Esophagus squamous epithelium (tissue), 5 donors: ENCODE measurements around the gene CD1E. TPM values are rescaled to one million over a fixed set of nuclear protein-coding genes. Genes with fewer than 3 reads are reported as not detected.

ENCODE experiments used
- DNase-seq: peaks from one replicate; lab custom pipeline; 2025; lab: John Stamatoyannopoulos, UW
- H3K27ac ChIP-seq, 4 donors: fragments of 200-600 bp; sonication (generic); one replicate each; pipeline ENCODE4 v1.5.1; 2016 to 2019; ENCODE audit warnings: mild to moderate bottlenecking in 1 of 4
- H3K27me3 ChIP-seq, 4 donors: fragments of 200-600 bp; sonication (generic); 1 replicate in 3 of 4; 2 replicates in 1 of 4; pipeline versions ENCODE4 v1.5.1 to v1.6.0; 2017 to 2021; ENCODE audit warnings: antibody characterized with exemption in 1 of 4
- H3K36me3 ChIP-seq, 3 donors: fragments of 200-600 bp; sonication (generic); one replicate each; pipeline ENCODE4 v1.5.1; 2016 to 2019
- H3K4me1 ChIP-seq, 3 donors: fragments of 200-600 bp; sonication (generic); one replicate each; pipeline ENCODE4 v1.5.1; 2017 to 2019
- H3K4me3 ChIP-seq, 4 donors: fragments of 200-600 bp; sonication (generic); 1 replicate in 3 of 4; 2 replicates in 1 of 4; pipeline ENCODE4 v1.5.1; 2016 to 2019; ENCODE audit warnings: mild to moderate bottlenecking in 2 of 4, moderate library complexity in 1 of 4
- H3K9me3 ChIP-seq, 3 donors: fragments of 200-600 bp; sonication (generic); one replicate each; pipeline ENCODE4 v1.5.1; 2016 to 2019
- CTCF ChIP-seq, 6 experiments: fragments of 450-650 bp in 4 of 6; fragments of 200-600 bp in 2 of 6; sonication (generic) in 2 of 6; IDR thresholded peaks; one replicate each; pipeline ENCODE4 v1.5.1; 2016 to 2019; ENCODE audit warnings: antibody characterized with exemption in 6 of 6, mild to moderate bottlenecking in 4 of 6, moderate library complexity in 4 of 6
- POLR2A ChIP-seq, 4 donors: fragments of 450-650 bp; IDR thresholded peaks; one replicate each; pipeline ENCODE4 v1.6.1; 2017; ENCODE audit warnings: antibody characterized with exemption in 4 of 4, mild to moderate bottlenecking in 4 of 4, moderate library complexity in 3 of 4
- WGBS, 2 donors: methylation state at CpG; one replicate each; pipeline ENCODE4 v1.1.5; 2018; 5-methylcytosine and 5-hydroxymethylcytosine counted together
- intact Hi-C: fragments of 100-400 bp; cut with DNase I; formaldehyde crosslinking; loops from one replicate; pipeline ENCODE4 v1.15.0; 2022
- total RNA-seq, 4 donors: library from RNA; depleted of rRNA; stranded (reverse); fragments of >200 nt; gene quantifications; one replicate each; pipeline ENCODE4 v1.1.0, GENCODE V29; 2016
- donor health status: DM: yes; HTN: yes; CAD: no.

The CD1E gene
- total RNA-seq, 4 donors from 2014 or later: 0.99 to 5.7 (median 3.8) TPM; not detected in 1

GRCh38 chr1:158324395-158324794 lies 29.3 kb upstream of the CD1E start:
- WGBS, 2 donors: 76 to 79% methylated on average over 4 of the region's 4 CpGs
- H3K4me3 ChIP-seq: no peak overlapping the region
- no peaks in the 10 kb centered on the region for H3K36me3 ChIP-seq
- H3K4me1 ChIP-seq: no peaks in the 10 kb centered on the region
- intact Hi-C loops: no loop called here
- H3K27ac ChIP-seq: no peak overlapping the region
- TF ChIP-seq POLR2A (IDR thresholded peaks at IDR 0.05) (no peak), CTCF (IDR thresholded peaks at IDR 0.05) (no peak)
- no peaks in the 10 kb centered on the region for H3K27me3 ChIP-seq
- peaks cover 0 to 6% (median 0%) of the 10 kb centered on the region in 3 donors for H3K9me3 ChIP-seq
- no peak for DNase-seq

- no peak for DNase-seq
- no peaks in the 10 kb centered on the region for H3K4me1 ChIP-seq
- H3K27ac ChIP-seq: no peak overlapping the region
- H3K36me3 ChIP-seq: no peaks in the 10 kb centered on the region
- H3K9me3 ChIP-seq: peaks cover 0 to 6% (median 0%) of the 10 kb centered on the region in 3 donors
- H3K27me3 ChIP-seq: no peaks in the 10 kb centered on the region
- no peak for TF ChIP-seq CTCF (IDR thresholded peaks at IDR 0.05)
- no peak for TF ChIP-seq POLR2A (IDR thresholded peaks at IDR 0.05)
- no peak overlapping the region for H3K4me3 ChIP-seq
- intact Hi-C loops: no loop called here
Measured at GRCh38 chr1:158327481-158327880, 26.2 kb upstream of the CD1E start.

GRCh38 chr1:158328426-158328825 lies 25.3 kb upstream of the CD1E start:
- intact Hi-C loops: no loop called here
- Histone ChIP-seq H3K4me1 (no peaks in the 10 kb centered on the region), H3K4me3 (no peak overlapping the region), H3K36me3 (no peaks in the 10 kb centered on the region), H3K27ac (no peak overlapping the region), H3K9me3 (peaks cover 0 to 6% (median 0%) of the 10 kb centered on the region in 3 donors), H3K27me3 (no peaks in the 10 kb centered on the region)
- DNase-seq: no peak
- TF ChIP-seq CTCF (IDR thresholded peaks at IDR 0.05): no peak
- TF ChIP-seq POLR2A (IDR thresholded peaks at IDR 0.05): no peak
- 74 to 79% methylated on average over 3 of the region's 3 CpGs for WGBS, 2 donors

GRCh38 chr1:158329300-158329699 lies 24.4 kb upstream of the CD1E start:
- no peaks in the 10 kb centered on the region for H3K36me3 ChIP-seq
- no peaks in the 10 kb centered on the region for H3K27me3 ChIP-seq
- no peak for DNase-seq
- no peaks in the 10 kb centered on the region for H3K4me1 ChIP-seq
- no peak for TF ChIP-seq CTCF (IDR thresholded peaks at IDR 0.05)
- no peak for TF ChIP-seq POLR2A (IDR thresholded peaks at IDR 0.05)
- H3K27ac ChIP-seq: no peak overlapping the region
- H3K9me3 ChIP-seq: no peaks in the 10 kb centered on the region
- intact Hi-C loops: no loop called here
- no peak overlapping the region for H3K4me3 ChIP-seq
- WGBS, 2 donors: 76 to 85% methylated on average over 4 to 6 of the region's 7 CpGs

GRCh38 chr1:158329733-158330132 lies 24.0 kb upstream of the CD1E start:
- intact Hi-C loops: no loop called here

More at GRCh38 chr1:158329733-158330132, 24.0 kb upstream of the CD1E start:
- no peak overlapping the region for H3K4me3 ChIP-seq
- no peak for DNase-seq
- 72 to 83% methylated on average over 3 of the region's 3 CpGs for WGBS, 2 donors
- H3K4me1 ChIP-seq: no peaks in the 10 kb centered on the region
- H3K27me3 ChIP-seq: no peaks in the 10 kb centered on the region
- H3K27ac ChIP-seq: no peak overlapping the region
- no peaks in the 10 kb centered on the region for H3K36me3 ChIP-seq
- TF ChIP-seq CTCF (IDR thresholded peaks at IDR 0.05) (no peak), POLR2A (IDR thresholded peaks at IDR 0.05) (no peak)
- H3K9me3 ChIP-seq: no peaks in the 10 kb centered on the region
